Measurements from ENCODE around the gene LRRN4CL. TPM values are rescaled to one million over a fixed set of nuclear protein-coding genes. Genes with fewer than 3 reads are reported as not detected.

The LRRN4CL gene
- total and polyA plus RNA-seq, 2 of the 4 experiments (the other 2 are of a cell fraction), result 0.36 to 0.84 TPM

- WGBS, 2 experiments (ENCODE audit: extremely low coverage in 2 of 2, insufficient read length in 1 of 2), result no CpG with 5 or more reads among the region's 2 CpGs
- POLR2A ChIA-PET (ENCODE audit: unreplicated experiment), result interaction anchor here (0.6 kb wide), 1 partner anchor 105 kb away, joined by 13 read pairs; no protein-coding TSS in a partner anchor
Measured at GRCh38 chr11:62667460-62667859, 21.9 kb downstream of the LRRN4CL start.

More at GRCh38 chr11:62667460-62667859, 21.9 kb downstream of the LRRN4CL start:
- Histone ChIP-seq H2AFZ (replicated peaks; ENCODE audit: low read length, poor library complexity) (no peak overlapping the region), H3K4me2 (ENCODE audit: low read depth, low read length) (no peak overlapping the region), H4K8ac (ENCODE audit: low read depth in 2 of 2, low read length in 2 of 2) (peak overlapping the region in 1 of 2 experiments; percentile 7; a peak in 1 of 4 replicates), H3K27ac (ENCODE audit: insufficient read depth, low read length) (no peak overlapping the region), H3K4me3 (ENCODE audit: insufficient read depth, low read depth, low read length) (no peak overlapping the region), H2AK9ac (replicated peaks; ENCODE audit: low read depth, low read length, poor library complexity) (no peak overlapping the region), H2BK5ac (ENCODE audit: low read depth, low read length, poor library complexity, severe bottlenecking) (no peak overlapping the region), H4K5ac (ENCODE audit: low read depth, low read length) (no peak overlapping the region), H2AK5ac (ENCODE audit: low read depth, low read length) (no peak overlapping the region), H4K91ac (ENCODE audit: insufficient read depth, low read depth, low read length) (no peak overlapping the region), H3K4ac (ENCODE audit: low read depth, low read length) (no peak overlapping the region; the same call in 1 of the 2 replicates), H3K4me1 (ENCODE audit: control insufficient read depth, insufficient read depth, low read length) (peaks cover 8% of the 10 kb centered on the region), H3K9me1 (ENCODE audit: insufficient read depth, low read length) (peaks cover 9% of the 10 kb centered on the region), H2BK15ac (ENCODE audit: low read depth, low read length) (no peak overlapping the region), H3K18ac (ENCODE audit: low read depth, low read length) (no peak overlapping the region), H3K23ac (ENCODE audit: low read depth, low read length) (peak overlapping the region; percentile 89; the same call in 1 of the 2 replicates), H3K36me3 (ENCODE audit: control insufficient read depth, insufficient read depth, low read length) (peaks cover 15% of the 10 kb centered on the region), H2BK20ac (ENCODE audit: low read depth, low read length) (no peak overlapping the region), H3K9me3 (ENCODE audit: control insufficient read depth, insufficient read depth, low read length) (no peaks in the 10 kb centered on the region), H3K56ac (ENCODE audit: extremely low read depth, insufficient read depth, low read length) (no peak overlapping the region), H3K14ac (replicated peaks; ENCODE audit: low read depth, low read length) (peak overlapping the region; percentile 95), H3K9ac (ENCODE audit: low read depth, low read length) (no peak overlapping the region), H3K27me3 (ENCODE audit: control insufficient read depth, insufficient read depth, low read length) (no peaks in the 10 kb centered on the region), H4K20me1 (ENCODE audit: insufficient read depth, low read length) (peaks cover 18% of the 10 kb centered on the region), H2BK120ac (ENCODE audit: low read depth, low read length) (no peak overlapping the region), H3K79me1 (ENCODE audit: low read depth in 1 of 2, low read length in 2 of 2) (peaks cover 36 to 71% of the 10 kb centered on the region in 2 experiments)
- BruUV-seq (replicated peaks), result no TSS peak
- DNase-seq (no peak), ATAC-seq (ENCODE audit: low read depth) (no peak)
- in situ Hi-C loops (cut with MboI; ENCODE audit: low sequenced_read_pairs) (no loop called here), intact Hi-C loops (cut with micrococcal nuclease) (no loop called here), dilution Hi-C loops (cut with HindIII; ENCODE audit: low sequenced_read_pairs, unreplicated experiment) (no loop called here)
- TF ChIP-seq SMC3 (IDR thresholded peaks at IDR 0.05; ENCODE audit: low read depth, low read length) (no peak), RAD21 (IDR thresholded peaks at IDR 0.05; ENCODE audit: low read length) (no peak), FOS (IDR thresholded peaks at IDR 0.05; ENCODE audit: low read depth, low read length) (no peak), RCOR1 (IDR thresholded peaks at IDR 0.05; ENCODE audit: insufficient replicate concordance, low read length) (no peak), CEBPB (IDR thresholded peaks at IDR 0.05; ENCODE audit: low read depth, low read length) (no peak), RFX5 (IDR thresholded peaks at IDR 0.05; ENCODE audit: low read depth, low read length) (no peak), MXI1 (IDR thresholded peaks at IDR 0.05; ENCODE audit: borderline replicate concordance, low read depth, low read length) (no peak), CHD1 (IDR thresholded peaks at IDR 0.05; ENCODE audit: low read depth, low read length) (no peak), NFE2L2 (IDR thresholded peaks at IDR 0.05; ENCODE audit: low read depth, low read length) (no peak), MAFK (IDR thresholded peaks at IDR 0.05; ENCODE audit: low read depth, low read length) (no peak), POLR2A (IDR thresholded peaks at IDR 0.05; ENCODE audit: low read depth, low read length) (no peak), CTCF (conservative IDR thresholded peaks at IDR 0.05; ENCODE audit: low read depth, low read length) (no peak), ELK1 (IDR thresholded peaks at IDR 0.05; ENCODE audit: borderline replicate concordance, low read depth, low read length) (no peak), BHLHE40 (IDR thresholded peaks at IDR 0.05; ENCODE audit: low read depth, low read length) (no peak)
- TF ChIP-seq, protein P1, sequence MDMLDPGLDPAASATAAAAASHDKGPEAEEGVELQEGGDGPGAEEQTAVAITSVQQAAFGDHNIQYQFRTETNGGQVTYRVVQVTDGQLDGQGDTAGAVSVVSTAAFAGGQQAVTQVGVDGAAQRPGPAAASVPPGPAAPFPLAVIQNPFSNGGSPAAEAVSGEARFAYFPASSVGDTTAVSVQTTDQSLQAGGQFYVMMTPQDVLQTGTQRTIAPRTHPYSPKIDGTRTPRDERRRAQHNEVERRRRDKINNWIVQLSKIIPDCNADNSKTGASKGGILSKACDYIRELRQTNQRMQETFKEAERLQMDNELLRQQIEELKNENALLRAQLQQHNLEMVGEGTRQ (IDR thresholded peaks at IDR 0.05; ENCODE audit: low read depth, low read length), result no peak
- CTCF ChIA-PET, result interaction anchor here (0.6 to 0.8 kb wide), 2 partner anchors 23 to 273 kb away, joined by 3 read pairs; no protein-coding TSS in a partner anchor
